ENCODE data around the gene DLG3. TPM values are rescaled to one million over a fixed set of nuclear protein-coding genes. Genes with fewer than 3 reads are reported as not detected.

The DLG3 gene
- total RNA-seq, 3 donors from 2014 or later = 3.7 to 30.3 (median 21.0) TPM

DNA sequence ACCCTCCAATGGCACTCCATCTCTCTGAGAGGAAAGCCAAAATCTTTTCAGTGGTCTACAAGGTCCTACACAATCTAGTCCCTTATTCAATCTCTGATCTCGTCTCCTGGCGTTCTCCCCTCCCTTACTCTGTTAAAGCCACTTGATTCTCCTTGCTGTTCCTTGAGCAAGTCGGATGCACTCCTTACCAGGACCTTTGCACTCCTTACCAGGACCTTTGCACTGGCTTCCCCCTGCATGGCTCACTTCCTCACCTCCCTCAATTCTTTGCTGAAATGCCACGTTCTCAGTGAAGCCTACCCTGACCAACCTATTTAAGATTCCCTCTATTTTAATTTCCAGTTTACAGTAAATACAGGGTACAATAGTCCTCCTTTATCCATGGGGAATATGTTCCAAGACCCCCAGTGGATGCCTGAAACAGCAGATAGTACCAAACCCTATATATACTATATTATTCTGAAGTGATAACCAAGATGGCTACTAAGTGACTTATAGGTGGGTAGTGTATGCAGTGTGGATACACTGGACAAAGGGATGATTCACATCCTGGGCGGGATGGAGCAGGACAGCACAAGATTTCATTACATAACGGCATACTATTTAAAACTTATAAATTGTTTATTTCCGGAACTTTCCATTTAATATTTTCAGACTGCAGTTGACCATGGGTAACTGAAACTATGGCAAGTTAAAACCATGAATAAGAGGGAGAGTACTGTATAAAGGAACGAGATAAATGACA is 6.5 kb upstream of the DLG3 start:
- DNase-seq (ENCODE audit: low spot score in 2 of 2) = no peak
- H3K4me1 ChIP-seq = no peaks in the 10 kb centered on the region
- intact Hi-C loops (cut with DNase I; ENCODE audit: low total_unique reads) = no loop called here
- H3K9me3 ChIP-seq = no peaks in the 10 kb centered on the region
- no peak overlapping the region for H3K27ac ChIP-seq
- H3K27me3 ChIP-seq = peaks cover 0 to 58% of the 10 kb centered on the region in 2 donors
- no peak overlapping the region for H3K4me3 ChIP-seq
- no peaks in the 10 kb centered on the region for H3K36me3 ChIP-seq
- TF ChIP-seq POLR2AphosphoS5 (IDR thresholded peaks at IDR 0.05) (no peak), CTCF (IDR thresholded peaks at IDR 0.05) (no peak), POLR2A (IDR thresholded peaks at IDR 0.05) (no peak)

- Histone ChIP-seq H3K36me3 (no peaks in the 10 kb centered on the region), H3K27me3 (peaks cover 0 to 59% of the 10 kb centered on the region in 2 donors), H3K27ac (no peak overlapping the region), H3K4me1 (no peaks in the 10 kb centered on the region), H3K9me3 (no peaks in the 10 kb centered on the region), H3K4me3 (no peak overlapping the region)
- TF ChIP-seq POLR2AphosphoS5 (IDR thresholded peaks at IDR 0.05) = no peak
- no peak for TF ChIP-seq CTCF (IDR thresholded peaks at IDR 0.05)
- TF ChIP-seq POLR2A (IDR thresholded peaks at IDR 0.05) = no peak
- no peak for DNase-seq (ENCODE audit: low spot score in 2 of 2)
- intact Hi-C loops (cut with DNase I; ENCODE audit: low total_unique reads) = no loop called here
These were observed 5.6 kb upstream of the DLG3 start for GRCh38 chrX:70439016-70439415.

- intact Hi-C loops (cut with DNase I; ENCODE audit: low total_unique reads) = no loop called here
- Histone ChIP-seq H3K4me1 (no peaks in the 10 kb centered on the region), H3K4me3 (no peak overlapping the region), H3K27ac (no peak overlapping the region), H3K36me3 (no peaks in the 10 kb centered on the region), H3K27me3 (peaks cover 0 to 65% of the 10 kb centered on the region in 2 donors), H3K9me3 (no peaks in the 10 kb centered on the region)
- no peak for DNase-seq (ENCODE audit: low spot score in 2 of 2)
- no peak for TF ChIP-seq CTCF (IDR thresholded peaks at IDR 0.05)
- no peak for TF ChIP-seq POLR2AphosphoS5 (IDR thresholded peaks at IDR 0.05)
- TF ChIP-seq POLR2A (IDR thresholded peaks at IDR 0.05) = no peak
These were observed 2.4 kb upstream of the DLG3 start for GRCh38 chrX:70442224-70442623.

GRCh38 chrX:70444946-70445656 is 466 bp downstream of the DLG3 start:
- H3K27ac ChIP-seq = no peak overlapping the region
- H3K27me3 ChIP-seq = peaks cover 0 to 81% of the 10 kb centered on the region in 2 donors
- intact Hi-C loops (cut with DNase I; ENCODE audit: low total_unique reads) = no loop called here
- no peaks in the 10 kb centered on the region for H3K9me3 ChIP-seq
- no peaks in the 10 kb centered on the region for H3K4me1 ChIP-seq
- no peak for DNase-seq (ENCODE audit: low spot score in 2 of 2)
- H3K4me3 ChIP-seq = peak overlapping the region in 2 of 3 donors; percentile 32 to 50
- no peaks in the 10 kb centered on the region for H3K36me3 ChIP-seq
- no peak for TF ChIP-seq POLR2A (IDR thresholded peaks at IDR 0.05)
- TF ChIP-seq POLR2AphosphoS5 (IDR thresholded peaks at IDR 0.05) = no peak
- no peak for TF ChIP-seq CTCF (IDR thresholded peaks at IDR 0.05)

GRCh38 chrX:70445951-70446350 is 1.3 kb downstream of the DLG3 start:
- Histone ChIP-seq H3K9me3 (no peaks in the 10 kb centered on the region), H3K4me1 (no peaks in the 10 kb centered on the region), H3K27me3 (peaks cover 0 to 80% of the 10 kb centered on the region in 2 donors), H3K27ac (no peak overlapping the region), H3K4me3 (no peak overlapping the region), H3K36me3 (no peaks in the 10 kb centered on the region)
- intact Hi-C loops (cut with DNase I; ENCODE audit: low total_unique reads) = no loop called here
- no peak for TF ChIP-seq CTCF (IDR thresholded peaks at IDR 0.05)
- TF ChIP-seq POLR2AphosphoS5 (IDR thresholded peaks at IDR 0.05) = no peak
- TF ChIP-seq POLR2A (IDR thresholded peaks at IDR 0.05) = no peak
- no peak for DNase-seq (ENCODE audit: low spot score in 2 of 2)
